ENCODE data around the gene ANKRD39. TPM values are rescaled to one million over a fixed set of nuclear protein-coding genes. Genes with fewer than 3 reads are reported as not detected.

Gene ANKRD39
- total RNA-seq, 1 donor from 2014 or later, result 14.9 TPM

- peaks cover 3% of the 10 kb centered on the region for H3K4me1 Mint-ChIP-seq (ENCODE audit: unreplicated experiment)
- no peak overlapping the region for H3K4me3 Mint-ChIP-seq (ENCODE audit: unreplicated experiment)
- no peaks in the 10 kb centered on the region for H3K9me3 Mint-ChIP-seq (ENCODE audit: unreplicated experiment)
- H3K36me3 Mint-ChIP-seq (ENCODE audit: low read depth, unreplicated experiment), result peaks cover 27% of the 10 kb centered on the region
- TF ChIP-seq, protein P1, sequence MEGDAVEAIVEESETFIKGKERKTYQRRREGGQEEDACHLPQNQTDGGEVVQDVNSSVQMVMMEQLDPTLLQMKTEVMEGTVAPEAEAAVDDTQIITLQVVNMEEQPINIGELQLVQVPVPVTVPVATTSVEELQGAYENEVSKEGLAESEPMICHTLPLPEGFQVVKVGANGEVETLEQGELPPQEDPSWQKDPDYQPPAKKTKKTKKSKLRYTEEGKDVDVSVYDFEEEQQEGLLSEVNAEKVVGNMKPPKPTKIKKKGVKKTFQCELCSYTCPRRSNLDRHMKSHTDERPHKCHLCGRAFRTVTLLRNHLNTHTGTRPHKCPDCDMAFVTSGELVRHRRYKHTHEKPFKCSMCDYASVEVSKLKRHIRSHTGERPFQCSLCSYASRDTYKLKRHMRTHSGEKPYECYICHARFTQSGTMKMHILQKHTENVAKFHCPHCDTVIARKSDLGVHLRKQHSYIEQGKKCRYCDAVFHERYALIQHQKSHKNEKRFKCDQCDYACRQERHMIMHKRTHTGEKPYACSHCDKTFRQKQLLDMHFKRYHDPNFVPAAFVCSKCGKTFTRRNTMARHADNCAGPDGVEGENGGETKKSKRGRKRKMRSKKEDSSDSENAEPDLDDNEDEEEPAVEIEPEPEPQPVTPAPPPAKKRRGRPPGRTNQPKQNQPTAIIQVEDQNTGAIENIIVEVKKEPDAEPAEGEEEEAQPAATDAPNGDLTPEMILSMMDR (IDR thresholded peaks at IDR 0.05; ENCODE audit: unreplicated experiment), result no peak
- H3K27ac Mint-ChIP-seq (ENCODE audit: unreplicated experiment), result no peak overlapping the region
- DNase-seq (ENCODE audit: low spot score), result no peak
- peaks cover 3% of the 10 kb centered on the region for H3K27me3 Mint-ChIP-seq (ENCODE audit: unreplicated experiment)
Measured at GRCh38 chr2:96826546-96827278, 31.1 kb downstream of the ANKRD39 start.

DNA sequence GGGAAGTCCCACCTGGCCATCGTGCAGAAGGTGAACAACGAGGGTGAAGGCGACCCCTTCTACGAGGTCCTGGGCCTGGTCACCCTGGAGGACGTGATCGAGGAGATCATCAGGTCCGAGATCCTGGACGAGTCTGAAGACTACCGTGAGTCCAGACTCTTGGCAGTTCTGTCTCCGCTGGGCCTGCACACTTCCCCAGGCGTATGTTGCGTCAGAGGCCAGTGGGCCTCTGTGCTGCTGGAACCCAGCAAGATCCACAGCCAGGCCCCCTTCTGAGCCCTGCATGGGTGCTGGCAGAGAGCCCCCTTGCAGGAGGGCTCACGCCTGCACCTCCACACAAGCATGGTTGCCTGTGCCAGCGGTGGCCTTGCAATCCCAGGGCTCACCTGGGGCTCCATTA lies 32.8 kb downstream of the ANKRD39 start:
- Mint-ChIP-seq H3K4me1 (ENCODE audit: unreplicated experiment) (peaks cover 6% of the 10 kb centered on the region), H3K27ac (ENCODE audit: unreplicated experiment) (no peak overlapping the region)
- DNase-seq (ENCODE audit: low spot score), result no peak

DNA sequence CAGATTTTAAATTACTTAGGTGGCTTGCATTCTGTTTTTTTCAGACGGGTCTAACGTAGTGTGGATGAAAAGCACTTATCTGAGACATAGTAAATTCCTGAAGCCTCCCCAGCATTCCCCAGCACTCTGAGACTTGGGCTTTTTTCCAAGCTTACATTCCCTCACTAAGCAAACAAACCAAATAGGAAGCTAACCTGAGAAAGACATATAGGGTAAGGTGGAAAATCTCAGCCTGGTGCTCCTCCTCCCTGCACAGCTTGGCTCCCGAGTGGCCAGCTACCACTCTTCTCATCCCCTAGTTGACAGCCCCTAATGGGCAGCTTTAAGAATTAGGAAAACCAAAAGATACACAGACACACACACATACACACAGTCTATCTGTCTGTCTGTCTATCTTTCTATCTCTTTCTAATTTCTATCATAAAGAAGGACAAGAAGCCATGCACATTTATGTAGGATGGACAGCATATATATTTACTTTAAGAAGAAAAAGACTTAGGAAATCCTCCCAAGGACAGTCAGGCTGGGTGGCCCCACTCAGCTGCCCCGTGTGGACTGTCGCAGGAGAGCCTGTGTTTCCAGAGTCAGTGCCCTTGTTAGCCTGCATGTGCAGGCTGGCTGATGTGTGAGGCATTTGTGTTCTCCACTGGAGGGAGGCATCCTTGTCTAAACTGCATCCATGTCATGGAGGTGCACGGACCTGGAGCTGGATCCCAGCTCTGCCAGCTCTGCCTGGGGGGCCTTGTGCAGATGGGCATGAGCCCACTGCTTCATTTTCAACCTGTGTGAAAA lies 33.5 kb downstream of the ANKRD39 start:
- H3K36me3 Mint-ChIP-seq (ENCODE audit: low read depth, unreplicated experiment), result peaks cover 10% of the 10 kb centered on the region
- H3K4me3 Mint-ChIP-seq (ENCODE audit: unreplicated experiment), result no peak overlapping the region
- H3K27ac Mint-ChIP-seq (ENCODE audit: unreplicated experiment), result no peak overlapping the region
- no peak for DNase-seq (ENCODE audit: low spot score)
- H3K27me3 Mint-ChIP-seq (ENCODE audit: unreplicated experiment), result peaks cover 5% of the 10 kb centered on the region
- no peaks in the 10 kb centered on the region for H3K9me3 Mint-ChIP-seq (ENCODE audit: unreplicated experiment)
- peaks cover 8% of the 10 kb centered on the region for H3K4me1 Mint-ChIP-seq (ENCODE audit: unreplicated experiment)
- TF ChIP-seq, protein P1 (IDR thresholded peaks at IDR 0.05; ENCODE audit: unreplicated experiment), result no peak

More for the DNA sequence above, 32.8 kb downstream of the ANKRD39 start:
- TF ChIP-seq, protein P1 (IDR thresholded peaks at IDR 0.05; ENCODE audit: unreplicated experiment), result no peak
- H3K9me3 Mint-ChIP-seq (ENCODE audit: unreplicated experiment), result no peaks in the 10 kb centered on the region
- H3K4me3 Mint-ChIP-seq (ENCODE audit: unreplicated experiment), result no peak overlapping the region
- H3K36me3 Mint-ChIP-seq (ENCODE audit: low read depth, unreplicated experiment), result peaks cover 17% of the 10 kb centered on the region
- H3K27me3 Mint-ChIP-seq (ENCODE audit: unreplicated experiment), result peaks cover 3% of the 10 kb centered on the region

- peaks cover 3% of the 10 kb centered on the region for H3K36me3 Mint-ChIP-seq (ENCODE audit: low read depth, unreplicated experiment)
- DNase-seq (ENCODE audit: low spot score), result no peak
- peaks cover 12% of the 10 kb centered on the region for H3K4me1 Mint-ChIP-seq (ENCODE audit: unreplicated experiment)
- no peaks in the 10 kb centered on the region for H3K9me3 Mint-ChIP-seq (ENCODE audit: unreplicated experiment)
- TF ChIP-seq, protein P1 (IDR thresholded peaks at IDR 0.05; ENCODE audit: unreplicated experiment), result no peak
- H3K4me3 Mint-ChIP-seq (ENCODE audit: unreplicated experiment), result no peak overlapping the region
- peaks cover 10% of the 10 kb centered on the region for H3K27me3 Mint-ChIP-seq (ENCODE audit: unreplicated experiment)
- H3K27ac Mint-ChIP-seq (ENCODE audit: unreplicated experiment), result no peak overlapping the region
Measured at GRCh38 chr2:96823198-96823597, 34.6 kb downstream of the ANKRD39 start.

DNA sequence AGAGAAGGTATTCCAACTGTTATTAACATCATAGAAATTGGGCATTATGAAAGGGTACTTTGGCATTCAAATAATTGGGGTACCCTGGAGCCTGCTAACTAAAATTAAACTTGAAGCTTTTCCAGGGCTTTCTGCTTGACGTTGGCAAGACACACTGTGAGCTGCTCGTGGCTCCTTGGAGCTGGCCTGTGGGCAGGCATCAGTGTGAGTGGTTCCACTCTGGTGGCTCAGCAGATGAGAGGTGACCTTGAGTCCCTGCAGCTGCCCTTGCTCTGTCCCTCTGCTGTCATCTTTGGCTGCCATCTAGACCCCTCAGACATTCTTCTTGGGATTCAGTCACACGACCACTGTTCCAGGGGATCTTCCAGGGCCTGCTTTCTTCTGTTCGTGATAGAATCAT lies 35.0 kb downstream of the ANKRD39 start:
- H3K27me3 Mint-ChIP-seq (ENCODE audit: unreplicated experiment), result peaks cover 10% of the 10 kb centered on the region
- H3K27ac Mint-ChIP-seq (ENCODE audit: unreplicated experiment), result no peak overlapping the region
- TF ChIP-seq, protein P1 (IDR thresholded peaks at IDR 0.05; ENCODE audit: unreplicated experiment), result no peak
- H3K4me1 Mint-ChIP-seq (ENCODE audit: unreplicated experiment), result peaks cover 13% of the 10 kb centered on the region
- no peak overlapping the region for H3K4me3 Mint-ChIP-seq (ENCODE audit: unreplicated experiment)
- H3K9me3 Mint-ChIP-seq (ENCODE audit: unreplicated experiment), result no peaks in the 10 kb centered on the region
- H3K36me3 Mint-ChIP-seq (ENCODE audit: low read depth, unreplicated experiment), result no peaks in the 10 kb centered on the region
- no peak for DNase-seq (ENCODE audit: low spot score)

All from endothelial cell (in vitro differentiated cells).